OCI-LY3 (cell line): ENCODE results near the gene KRTAP5-6.

Source experiments
- CTCF ChIP-seq: fragments of 200-600, 300-600 bp; sonication (generic); IDR thresholded peaks from 2 replicates; pipeline ENCODE4 v1.5.1; 2014; ENCODE audit warnings: antibody characterized with exemption, low read length, low read depth
- EZH2phosphoT487 ChIP-seq: fragments of 200-600 bp; shearing (Covaris generic); IDR thresholded peaks from 2 replicates; pipeline ENCODE4 v1.6.1; 2018; ENCODE audit warnings: antibody characterized with exemption, mixed run types, low read depth

- TF ChIP-seq CTCF (no peak), EZH2phosphoT487 (no peak)
Observed at GRCh38 chr11:1714908-1715885, 18.2 kb downstream of the KRTAP5-6 start.
